Caki2 (cell line): ENCODE results near the gene SORD. TPM values are rescaled to one million over a fixed set of nuclear protein-coding genes. Genes with fewer than 3 reads are reported as not detected.
"Not testable (repeated sequence)": the region's sequence is repeated elsewhere in the genome, so short reads cannot be mapped to it uniquely, and the experiment has no call there.

Experiments
- DNase-seq: peaks from one replicate; pipeline ENCODE4 v3.0.0-alpha.2; 2015; ENCODE audit warnings: low read depth
- in situ Hi-C: cut with HindIII; loops from 2 replicates; pipeline ENCODE4 v1.10.0; 2016; ENCODE audit warnings: low sequenced_read_pairs, low pct_unique_long_range_greater_than_20kb, mixed read lengths
- total RNA-seq: library from RNA; depleted of rRNA; stranded (reverse); fragments of >200 nt; shearing (Covaris generic); gene quantifications from 2 replicates; pipeline ENCODE4 v1.2.3, GENCODE V29; 2014; ENCODE audit warnings: low replicate concordance; rRNA removed

The SORD gene
- 25.1 and 33.6 TPM in 2 replicates for total RNA-seq

GRCh38 chr15:45022871-45023658 lies at the start of gene SORD:
TSS of gene SORD (plus strand) at chr15:45023195. CDS start at chr15:45023284, 89 bp downstream.
- in situ Hi-C loops = no loop called here
- peak; percentile 81 for DNase-seq

DNA sequence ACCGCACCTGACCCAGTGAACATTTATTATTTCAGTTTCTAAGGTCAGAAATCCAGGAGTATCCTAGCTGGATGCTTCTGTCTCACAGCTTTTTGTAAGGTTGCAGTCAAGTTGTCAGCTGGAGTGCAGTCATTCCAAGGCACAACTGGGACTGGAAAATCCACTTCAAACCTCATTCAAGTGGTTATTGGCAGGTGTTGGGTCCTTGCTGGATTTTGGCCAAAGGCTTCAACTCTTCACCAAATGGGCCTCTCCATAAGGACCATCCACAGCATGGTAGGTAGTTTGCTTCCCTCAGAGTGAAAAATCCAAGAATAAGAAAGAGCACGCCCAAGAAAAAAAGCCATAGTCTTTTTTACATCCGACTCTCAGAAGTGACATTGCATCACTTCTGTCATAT lies 46.8 kb upstream of the SORD start:
- in situ Hi-C loops, DNase-seq: not testable (repeated sequence)

GRCh38 chr15:44977781-44978180 lies 45.2 kb upstream of the SORD start:
- DNase-seq = peak; percentile 19
- in situ Hi-C loops = not testable (repeated sequence)

- DNase-seq, in situ Hi-C loops: not testable (repeated sequence)
These were observed 43.2 kb upstream of the SORD start for GRCh38 chr15:44979617-44980339.

DNA sequence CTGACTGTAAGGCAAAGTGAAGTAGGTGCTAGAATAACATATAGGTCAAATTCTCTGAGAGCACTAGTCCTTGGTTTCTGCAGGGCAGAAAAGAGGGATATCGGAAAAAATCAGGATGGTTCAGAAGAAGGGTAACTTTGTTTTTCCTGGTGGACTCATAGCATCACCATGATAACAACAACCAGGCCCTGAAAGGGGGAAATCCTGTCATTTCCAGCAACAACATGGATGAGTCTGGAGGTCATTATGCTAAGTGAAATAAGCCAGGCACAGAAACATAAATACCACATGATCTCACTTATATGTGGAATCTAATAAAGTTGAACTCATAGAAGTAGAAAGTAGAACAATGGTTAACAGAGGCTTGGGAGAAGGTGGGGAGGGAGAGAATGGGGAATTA lies 38.9 kb upstream of the SORD start:
- in situ Hi-C loops, DNase-seq: not testable (repeated sequence)

GRCh38 chr15:44986346-44987055 lies 36.5 kb upstream of the SORD start:
- in situ Hi-C loops, DNase-seq: not testable (repeated sequence)

GRCh38 chr15:44987711-44988110 lies 35.3 kb upstream of the SORD start:
- in situ Hi-C loops, DNase-seq: not testable (repeated sequence)

DNA sequence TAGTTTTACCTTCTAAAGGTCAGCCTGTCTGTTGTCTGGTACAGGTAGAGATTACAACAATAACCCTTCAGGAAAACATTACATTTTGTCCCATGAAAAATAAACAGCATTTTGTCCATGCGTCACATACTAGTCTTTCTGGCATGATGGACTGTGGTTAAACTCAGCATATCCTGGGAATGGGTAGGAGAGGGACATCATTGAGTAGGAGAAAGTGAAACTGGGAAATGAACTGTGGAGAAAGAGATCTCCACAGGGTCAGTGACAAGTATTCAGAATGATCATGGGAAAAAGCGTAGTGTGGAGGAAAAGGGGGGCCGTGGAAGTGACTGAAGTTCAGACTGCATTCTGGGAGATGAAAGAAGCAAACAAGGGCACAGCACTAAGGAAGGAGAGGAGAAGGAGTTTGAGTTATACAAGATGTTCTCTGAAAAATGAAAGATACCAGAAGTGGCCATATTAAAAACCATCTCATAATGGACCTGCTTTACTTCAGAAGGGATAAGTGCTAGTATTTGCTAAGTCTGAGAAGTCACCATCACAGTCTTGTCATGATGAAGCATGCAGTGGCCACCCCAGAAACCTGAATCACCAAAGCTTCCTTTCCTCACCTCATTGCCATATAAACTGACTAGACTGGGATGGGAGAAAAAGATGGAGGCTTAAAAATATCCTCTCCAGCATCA lies 34.7 kb upstream of the SORD start:
- DNase-seq, in situ Hi-C loops: not testable (repeated sequence)

GRCh38 chr15:44988870-44989219 lies 34.1 kb upstream of the SORD start:
- DNase-seq, in situ Hi-C loops: not testable (repeated sequence)

DNA sequence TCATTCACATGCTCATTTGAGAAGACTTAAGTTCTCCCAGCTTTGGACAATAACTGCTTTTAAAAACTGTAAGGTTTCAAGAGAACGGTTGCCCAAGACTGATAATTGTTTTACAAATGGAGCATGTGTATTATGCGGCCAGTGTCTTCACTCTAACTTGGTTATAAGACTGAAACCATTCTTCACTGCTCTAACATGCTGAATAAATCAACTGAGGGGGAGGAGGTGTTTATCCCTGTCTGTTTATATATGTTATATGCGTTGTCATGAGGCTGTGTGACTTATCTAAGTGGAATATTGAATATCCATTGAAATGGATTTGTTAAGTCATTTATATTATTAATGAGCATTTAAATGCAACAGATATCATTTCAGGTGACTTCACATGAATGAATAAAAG lies 25.4 kb upstream of the SORD start:
- in situ Hi-C loops, DNase-seq: not testable (repeated sequence)

DNA sequence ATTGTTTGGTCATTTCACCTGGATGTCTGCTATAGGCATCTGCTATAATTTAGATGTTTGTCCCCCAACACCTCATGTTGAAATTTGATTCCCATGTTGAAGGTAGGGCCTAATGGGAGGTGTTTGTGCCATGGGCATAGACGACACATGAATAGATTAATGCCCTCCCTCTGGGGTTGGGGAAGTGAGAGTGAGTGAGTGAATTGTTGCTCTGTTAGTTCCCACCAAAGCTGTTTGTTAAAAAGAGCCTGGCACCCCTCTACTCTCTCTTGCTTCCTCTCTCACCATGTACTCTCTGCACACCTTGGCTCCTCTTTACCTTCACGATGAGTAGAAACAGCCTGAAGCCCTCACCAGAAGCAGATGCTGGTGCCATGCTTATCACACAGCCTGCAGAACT lies 23.9 kb upstream of the SORD start:
- in situ Hi-C loops = no loop called here

DNA sequence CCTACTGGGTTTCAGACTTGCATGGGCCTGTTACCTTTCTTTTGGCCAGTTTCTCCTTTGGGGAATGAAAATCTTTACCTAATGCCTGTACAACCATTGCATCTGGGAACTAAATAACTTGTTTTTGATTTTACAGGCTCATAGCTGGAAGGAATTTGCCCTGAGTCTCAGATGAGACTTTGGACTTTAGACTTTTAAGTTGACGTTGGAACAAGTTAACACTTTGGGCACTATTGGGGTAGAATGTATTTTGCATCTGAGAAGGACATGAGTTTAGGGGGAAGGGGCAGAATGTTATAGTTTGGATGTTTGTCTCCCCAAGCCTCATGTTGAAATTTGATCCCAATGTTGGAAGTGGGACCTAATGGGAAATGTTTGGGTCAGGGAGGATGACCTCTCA lies 21.8 kb upstream of the SORD start:
- in situ Hi-C loops, DNase-seq: not testable (repeated sequence)

More for the DNA sequence above, 23.9 kb upstream of the SORD start:
- no peak for DNase-seq

DNA sequence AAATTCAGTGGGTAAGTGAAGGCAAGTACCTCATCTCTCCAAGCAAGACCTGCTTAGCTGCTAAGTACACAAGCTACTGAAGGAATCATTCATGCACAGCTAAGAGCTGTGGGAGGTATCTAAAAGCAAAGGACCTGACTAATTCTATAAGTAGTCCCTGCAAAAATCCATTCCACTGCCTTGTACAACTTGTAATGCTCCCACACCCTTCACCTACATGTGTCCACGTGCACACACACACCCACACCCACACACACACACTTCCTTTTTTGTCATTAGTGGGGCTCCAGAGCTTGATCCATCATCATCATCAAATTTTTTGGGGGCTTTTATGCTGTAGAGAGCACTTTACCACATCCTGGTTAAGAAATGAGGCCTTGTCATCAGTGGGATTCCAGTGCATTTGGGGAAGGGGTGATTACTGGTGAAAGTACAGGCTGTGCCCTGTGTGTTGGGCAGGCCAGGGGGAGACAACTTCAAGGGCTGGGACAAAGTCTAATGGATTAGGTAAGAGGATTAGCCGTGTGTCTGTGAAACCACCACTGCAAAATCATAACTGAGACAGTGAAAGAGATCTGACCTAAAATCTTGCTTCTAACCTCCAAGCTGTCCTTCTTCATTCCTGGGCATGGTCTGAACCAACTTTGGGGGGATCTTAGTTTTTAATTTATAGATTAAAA lies 19.1 kb upstream of the SORD start:
- in situ Hi-C loops, DNase-seq: not testable (repeated sequence)

DNA sequence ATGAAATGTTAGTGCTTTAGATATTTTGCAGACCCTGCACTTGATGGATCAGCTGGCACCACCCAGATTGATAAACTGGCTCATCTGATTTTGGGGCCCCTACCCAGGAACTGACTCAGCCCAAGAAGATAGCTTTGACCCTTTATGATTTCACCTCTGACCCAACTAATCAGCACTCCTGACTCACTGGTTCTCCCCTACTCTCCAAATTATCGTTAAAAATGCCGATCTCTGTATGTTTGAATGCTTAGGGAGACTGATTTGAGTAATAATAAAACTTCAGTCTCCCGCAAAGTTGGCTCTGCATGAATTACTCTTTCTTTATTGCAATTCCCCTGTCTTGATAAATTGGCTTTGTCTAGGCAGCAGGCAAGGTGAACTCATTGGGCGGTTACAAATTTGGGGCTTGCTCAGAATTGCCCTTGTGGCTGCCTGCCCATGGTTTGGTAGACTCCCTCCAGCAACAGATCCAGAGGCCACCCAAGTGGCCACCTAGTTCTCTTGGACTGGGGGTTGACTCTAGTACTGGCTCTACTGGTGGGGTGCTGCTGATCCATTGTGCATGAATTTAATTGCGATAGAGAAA lies 18.3 kb upstream of the SORD start:
- in situ Hi-C loops, DNase-seq: not testable (repeated sequence)

GRCh38 chr15:45009046-45009445 lies 13.9 kb upstream of the SORD start:
- in situ Hi-C loops = no loop called here

GRCh38 chr15:45015114-45015513 lies 7.9 kb upstream of the SORD start:
- in situ Hi-C loops, DNase-seq: not testable (repeated sequence)

More at GRCh38 chr15:45009046-45009445, 13.9 kb upstream of the SORD start:
- no peak for DNase-seq

DNA sequence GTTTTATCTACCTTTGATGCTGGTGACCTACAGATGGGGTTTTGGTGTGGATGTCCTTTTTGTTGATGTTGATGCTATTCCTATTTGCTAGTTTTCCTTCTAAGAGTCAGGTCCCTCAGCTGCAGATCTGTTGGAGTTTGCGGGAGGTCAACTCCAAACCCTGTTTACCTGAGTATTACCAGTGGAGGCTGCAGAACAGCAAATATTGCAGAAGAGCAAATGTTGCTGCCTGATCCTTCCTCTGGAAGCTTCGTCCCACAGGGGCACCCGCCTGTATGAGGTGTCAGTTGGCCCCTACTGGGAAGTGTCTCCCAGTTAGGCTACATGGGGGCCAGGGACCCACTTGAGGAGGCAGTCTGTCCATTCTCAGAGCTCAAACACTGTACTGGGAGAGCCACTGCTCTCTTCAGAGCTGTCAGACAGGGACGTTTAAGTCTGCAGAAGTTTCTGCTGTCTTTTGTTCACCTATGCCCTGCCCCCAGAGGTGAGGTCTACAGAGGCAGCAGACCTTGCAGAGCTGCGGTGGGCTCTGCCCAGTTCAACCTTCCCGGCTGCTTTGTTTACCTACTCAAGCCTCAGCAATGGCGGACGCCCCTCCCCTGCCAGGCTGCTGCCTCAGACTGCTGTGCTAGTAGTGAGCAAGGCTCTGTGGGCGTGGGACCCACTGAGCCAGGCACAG lies 2.6 kb upstream of the SORD start:
- DNase-seq, in situ Hi-C loops: not testable (repeated sequence)
